NCI-H128 (cell line): Measurements from ENCODE around the gene TRMT1.
"Not testable (repeated sequence)": the region's sequence is repeated elsewhere in the genome, so short reads cannot be mapped to it uniquely, and the experiment has no call there.

Experiments used
- DNase-seq: peaks from one replicate; lab custom pipeline; 2025; ENCODE audit not compliant: unreplicated experiment; lab: John Stamatoyannopoulos, UW

The TRMT1 gene

GRCh38 chr19:13150931-13151604 is 34.5 kb upstream of the TRMT1 start:
- DNase-seq, result no peak

GRCh38 chr19:13150187-13150930 is 33.8 kb upstream of the TRMT1 start, which contains the start of the genes IER2 and STX10:
Gene IER2 (plus strand): TSS chr19:13150411. CDS start chr19:13153187, 2,776 bp downstream.
Gene STX10 (minus strand): TSS chr19:13150375. CDS start chr19:13150173, 202 bp downstream.
- peak; percentile 62 for DNase-seq

- no peak for DNase-seq
Measured at GRCh38 chr19:13149628-13150186, 33.2 kb upstream of the TRMT1 start.

- not testable (repeated sequence) for DNase-seq
Measured at GRCh38 chr19:13149173-13149627, 32.7 kb upstream of the TRMT1 start.

- DNase-seq, result no peak
Measured at GRCh38 chr19:13146763-13147563, 30.4 kb upstream of the TRMT1 start.

- no peak for DNase-seq
Measured at GRCh38 chr19:13139633-13140311, 23.2 kb upstream of the TRMT1 start.

GRCh38 chr19:13138916-13139198 is 22.3 kb upstream of the TRMT1 start:
- DNase-seq, result no peak

- DNase-seq, result no peak
Measured at GRCh38 chr19:13138171-13138915, 21.8 kb upstream of the TRMT1 start.

- DNase-seq, result no peak
Measured at GRCh38 chr19:13137290-13137794, 20.8 kb upstream of the TRMT1 start.

GRCh38 chr19:13135068-13136062 is 18.8 kb upstream of the TRMT1 start:
- no peak for DNase-seq

GRCh38 chr19:13134626-13135025 is 18.1 kb upstream of the TRMT1 start:
- no peak for DNase-seq

- no peak for DNase-seq
Measured at GRCh38 chr19:13133241-13133870, 16.8 kb upstream of the TRMT1 start.

- no peak for DNase-seq
Measured at GRCh38 chr19:13132471-13133180, 16.1 kb upstream of the TRMT1 start.

GRCh38 chr19:13130886-13131490 is 14.4 kb upstream of the TRMT1 start:
- DNase-seq, result no peak

GRCh38 chr19:13129384-13129783 is 12.8 kb upstream of the TRMT1 start:
- no peak for DNase-seq

GRCh38 chr19:13128583-13128982 is 12.0 kb upstream of the TRMT1 start:
- no peak for DNase-seq
